AG08395 (cell line): ENCODE data around the gene LRRC74B.
A peak's percentile ranks its signal among the peaks of the same experiment; 100 is the strongest.
"Not testable (repeated sequence)": the region's sequence is repeated elsewhere in the genome, so short reads cannot be mapped to it uniquely, and the experiment has no call there.

ENCODE experiments used
- DNase-seq: peaks from one replicate; pipeline ENCODE4 v3.0.0; 2012; ENCODE audit warnings: mixed read lengths, low spot score

LRRC74B gene

DNA sequence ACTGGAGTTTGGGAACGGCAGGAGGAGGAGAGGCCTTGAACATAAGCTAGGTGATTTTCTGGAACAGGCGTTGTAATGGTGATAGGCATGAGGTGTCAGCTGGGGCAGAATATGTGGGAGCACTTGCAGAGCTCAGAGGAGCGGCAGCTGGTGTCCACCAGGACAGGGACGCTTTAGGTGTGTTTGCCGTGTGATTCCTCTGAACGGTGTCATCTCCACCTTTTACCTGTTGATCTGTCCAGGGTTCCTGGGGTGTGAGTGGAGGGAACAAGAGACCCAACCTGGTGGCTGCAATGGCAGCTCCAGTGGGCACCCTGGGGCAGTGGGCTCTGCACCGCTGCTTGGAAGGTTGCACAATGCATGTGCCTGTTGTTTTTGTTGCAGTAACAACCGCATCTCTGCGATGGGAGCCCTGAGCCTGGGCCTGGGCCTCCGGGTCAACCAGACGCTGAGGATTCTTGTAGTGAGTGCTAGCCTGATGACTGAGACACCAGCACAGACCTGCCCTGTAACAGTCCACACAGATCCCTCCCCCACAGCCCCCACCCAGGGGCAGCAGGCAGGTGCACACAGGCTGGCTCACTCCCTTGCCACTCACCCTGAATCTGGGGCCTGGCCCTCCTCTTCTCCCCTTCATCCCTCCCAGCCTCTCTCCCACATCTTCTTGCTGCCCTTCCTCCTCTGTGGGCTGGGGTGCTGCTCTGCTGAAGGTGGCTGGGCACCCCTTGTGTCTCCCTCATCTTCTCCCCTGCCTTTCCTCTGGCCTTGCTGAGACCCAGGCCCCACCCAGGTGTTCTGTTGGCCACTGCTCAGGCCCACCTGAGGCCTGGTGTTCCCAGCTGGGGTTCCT lies 9.2 kb downstream of the LRRC74B start:
- DNase-seq, result no peak

DNA sequence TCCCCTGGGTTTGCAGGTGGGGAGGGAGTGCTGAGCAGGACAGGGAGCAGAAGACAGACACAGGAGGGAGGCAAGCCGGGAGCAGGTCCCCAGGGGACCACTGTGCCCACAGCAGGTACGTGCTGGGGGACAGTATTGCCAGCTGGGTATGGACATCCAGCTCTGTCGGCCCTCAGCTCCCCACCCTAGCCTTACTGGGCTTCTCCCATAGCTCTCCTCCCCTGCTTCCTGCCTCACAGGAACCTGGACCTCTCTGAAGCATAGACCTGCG lies 9.8 kb downstream of the LRRC74B start:
- no peak for DNase-seq

DNA sequence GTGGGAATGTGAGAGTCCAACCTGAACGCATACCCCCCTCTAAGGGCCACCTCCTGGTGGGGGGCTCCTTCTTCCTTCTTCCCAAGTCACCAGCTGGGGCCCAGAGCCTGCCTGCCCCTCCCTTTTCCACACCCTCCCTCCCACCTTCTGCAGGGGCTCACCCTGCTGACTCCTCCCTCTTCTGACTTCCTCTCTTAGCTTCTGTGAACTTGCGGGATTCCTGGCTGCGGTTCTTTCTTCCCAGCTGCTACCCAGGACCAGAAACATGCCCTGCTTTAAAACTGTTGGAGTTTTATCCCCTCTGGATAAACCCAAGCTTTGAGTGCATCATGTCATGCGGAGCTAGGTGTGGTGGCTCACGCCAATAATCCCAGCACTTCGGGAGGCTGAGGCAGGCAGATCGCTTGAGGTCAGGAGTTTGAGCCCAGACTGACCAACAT lies 10.2 kb downstream of the LRRC74B start:
- no peak for DNase-seq

DNA sequence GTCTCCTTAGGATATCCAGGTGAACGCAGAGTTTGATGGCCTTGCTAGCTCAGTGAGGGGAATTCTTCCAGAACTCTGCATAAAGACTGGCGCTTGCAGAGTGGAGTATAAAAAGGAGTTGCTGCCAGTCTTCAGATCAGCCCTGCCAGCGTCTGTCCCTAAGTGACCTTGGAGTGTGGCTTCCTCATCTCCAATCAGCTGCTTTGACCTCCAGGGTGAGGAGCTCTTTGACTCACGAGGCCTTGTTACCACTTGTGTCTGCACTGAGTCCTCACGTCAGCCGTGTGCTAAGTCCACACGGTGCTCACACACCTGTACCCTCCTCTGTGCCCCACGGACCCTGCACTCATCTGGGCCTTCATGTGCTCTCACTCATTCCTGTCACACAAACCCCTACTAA lies 14.6 kb downstream of the LRRC74B start:
- DNase-seq, result not testable (repeated sequence)

DNA sequence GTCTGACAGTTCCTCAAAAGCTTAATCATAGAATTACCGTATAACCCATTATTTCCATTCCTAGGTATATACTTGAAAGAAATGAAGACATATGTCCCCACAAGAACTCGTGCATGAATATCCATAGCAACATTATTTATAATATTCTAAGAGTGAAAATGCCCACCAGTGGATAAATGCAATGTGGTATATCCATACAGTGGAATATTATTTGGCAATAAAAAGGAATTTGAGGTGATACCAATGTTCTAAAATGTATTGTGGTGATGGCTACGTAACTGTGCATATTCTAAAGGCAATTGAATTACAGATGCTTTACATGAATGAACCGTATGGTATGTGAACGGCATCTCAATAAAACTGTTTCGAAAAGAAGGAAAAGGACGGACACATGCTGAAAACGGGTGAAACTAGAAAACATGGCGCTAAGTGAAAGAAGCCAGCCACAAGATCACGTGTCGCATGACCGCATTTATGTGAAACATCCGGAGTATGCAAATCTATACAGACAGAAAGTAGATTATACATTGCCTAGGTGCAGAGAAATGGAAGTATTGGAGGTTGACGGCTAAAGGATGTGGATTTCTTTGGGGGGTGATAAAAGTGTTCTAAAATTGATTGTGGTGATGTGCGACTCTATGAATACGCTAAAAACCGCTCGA lies 16.0 kb downstream of the LRRC74B start:
- DNase-seq, result not testable (repeated sequence)

DNA sequence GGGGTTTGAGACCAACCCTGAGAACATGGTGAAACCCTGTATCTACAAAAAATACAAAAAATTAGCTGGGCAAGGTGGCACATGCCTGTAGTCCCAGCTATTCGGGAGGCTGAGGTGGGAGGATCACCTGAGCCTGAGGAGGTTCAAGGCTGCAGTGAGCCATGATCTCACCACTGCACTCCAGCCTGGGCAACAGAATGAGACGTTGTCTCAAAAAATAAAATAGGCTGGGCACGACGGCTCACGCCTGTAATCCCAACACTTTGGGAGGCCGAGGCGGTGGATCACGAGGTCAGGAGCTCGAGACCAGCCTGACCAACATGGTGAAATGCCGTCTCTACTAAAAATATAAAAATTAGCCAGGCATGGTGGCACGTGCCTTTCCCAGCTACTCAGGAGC lies 18.7 kb downstream of the LRRC74B start:
- DNase-seq, result not testable (repeated sequence)

DNA sequence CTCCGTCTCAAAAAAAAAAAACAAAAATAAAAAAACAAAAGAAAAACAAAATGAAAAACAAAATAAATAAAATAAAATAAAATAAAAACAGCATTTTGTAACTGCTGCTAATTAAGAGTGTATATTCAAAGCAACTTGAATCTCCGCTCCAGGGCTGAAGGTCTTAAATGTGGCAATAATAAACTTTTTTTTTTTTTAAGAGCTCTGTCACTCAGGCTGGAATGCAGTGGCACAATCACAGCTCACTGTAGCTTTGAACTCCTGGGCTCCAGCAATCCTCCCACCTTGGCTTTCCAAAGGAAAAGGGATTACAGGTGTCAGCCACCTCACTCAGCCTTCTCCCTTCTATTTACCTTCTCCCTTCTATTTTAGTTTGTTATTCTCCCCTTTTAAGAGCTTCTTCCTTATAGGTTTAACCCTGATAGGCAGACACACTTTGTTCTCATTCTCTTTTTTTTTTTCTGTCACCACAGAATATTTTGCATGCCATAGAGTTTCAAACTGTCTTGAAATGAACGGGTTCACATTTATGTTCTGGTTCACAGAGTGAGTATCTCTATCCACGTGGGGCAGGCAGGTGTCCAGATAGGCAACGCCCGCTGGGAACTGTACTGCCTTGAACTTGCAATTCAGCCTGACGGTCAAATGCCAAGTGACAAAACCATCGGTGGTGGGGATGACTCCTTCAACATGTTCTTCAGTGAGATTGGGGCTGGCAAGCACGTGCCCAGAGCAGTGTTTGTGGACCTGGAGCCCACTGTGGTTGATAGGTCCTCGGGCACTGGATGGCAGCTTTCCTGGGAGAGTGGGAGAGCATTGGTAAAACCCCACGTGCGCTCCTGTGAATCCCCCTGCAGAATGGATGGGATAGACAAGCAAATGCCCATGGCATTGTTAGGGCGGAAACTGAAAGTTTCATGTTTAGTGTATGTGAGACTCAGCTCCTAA lies 19.4 kb downstream of the LRRC74B start:
- no peak for DNase-seq

DNA sequence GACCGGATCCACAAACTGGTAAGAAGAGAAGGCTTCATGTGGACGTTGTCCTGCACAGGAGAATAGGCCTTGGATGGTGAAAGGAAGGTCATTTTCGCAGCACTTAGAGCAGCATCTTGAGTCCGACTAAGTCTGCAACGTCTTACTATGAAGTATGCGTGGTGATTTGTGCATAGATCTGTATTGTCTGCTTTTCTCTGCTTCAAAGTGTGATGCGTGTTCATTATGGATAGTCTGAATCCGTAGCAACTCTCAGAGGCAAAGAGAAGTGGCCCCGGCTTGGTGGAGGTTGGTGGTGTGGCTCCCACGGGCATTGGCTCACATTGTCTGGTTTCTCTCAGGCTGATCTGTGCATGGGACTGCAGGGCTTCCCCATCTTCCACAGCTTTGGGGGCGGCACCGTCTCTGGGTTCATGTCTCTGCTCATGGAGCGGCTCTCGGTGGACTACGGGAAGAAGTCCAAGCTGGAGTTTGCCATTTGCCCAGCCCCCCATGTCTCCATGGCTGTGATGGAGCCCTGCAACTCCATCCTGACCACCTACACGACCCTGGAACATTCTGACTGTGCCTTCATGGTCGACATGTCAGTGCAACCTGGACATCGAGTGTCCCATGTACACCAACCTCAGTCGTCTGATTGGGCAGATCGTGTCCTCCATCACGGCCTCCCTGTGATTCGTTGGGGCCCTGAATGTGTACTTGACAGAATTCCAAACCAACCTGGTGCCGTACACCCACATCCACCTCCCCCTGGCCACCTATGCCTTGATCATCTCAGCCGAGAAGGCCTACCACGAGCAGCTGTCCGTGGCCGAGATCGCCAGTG lies 21.5 kb downstream of the LRRC74B start:
- DNase-seq, result no peak

DNA sequence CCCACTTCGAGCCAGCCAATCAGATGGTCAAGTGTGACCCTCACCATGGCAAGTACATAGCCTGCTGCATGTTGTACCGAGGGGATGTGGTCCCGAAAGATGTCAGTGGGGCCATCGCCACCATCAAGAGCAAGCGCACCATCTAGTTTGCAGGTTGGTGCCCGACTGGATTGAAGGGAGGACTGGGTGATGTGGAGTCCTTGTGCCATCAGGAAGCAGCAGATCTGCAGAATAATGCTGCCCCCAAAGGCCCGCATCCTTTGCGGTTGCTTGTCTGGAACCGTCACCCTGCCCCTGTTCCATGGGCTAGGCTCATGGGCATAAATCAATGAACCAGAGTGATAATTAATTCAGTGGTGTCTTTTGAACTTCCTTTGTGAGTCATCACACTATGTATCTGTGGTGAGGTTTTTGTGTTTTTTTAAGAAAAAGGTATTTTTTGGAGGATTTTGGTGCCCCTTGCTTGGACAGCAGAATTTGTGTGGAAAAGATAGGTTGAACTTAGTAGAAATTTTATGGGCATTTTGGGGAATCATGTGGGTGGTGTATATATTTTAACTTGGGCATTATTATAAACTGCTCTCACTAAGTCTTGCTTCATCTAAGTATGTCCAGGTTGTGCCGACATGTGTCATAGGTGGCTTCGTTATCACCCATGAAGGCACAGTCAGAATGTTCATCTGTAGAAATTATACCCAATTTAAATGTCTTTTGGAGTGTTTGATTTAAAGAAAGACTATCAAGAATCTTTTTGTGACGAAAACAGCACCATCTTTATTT lies 22.3 kb downstream of the LRRC74B start:
- no peak for DNase-seq

DNA sequence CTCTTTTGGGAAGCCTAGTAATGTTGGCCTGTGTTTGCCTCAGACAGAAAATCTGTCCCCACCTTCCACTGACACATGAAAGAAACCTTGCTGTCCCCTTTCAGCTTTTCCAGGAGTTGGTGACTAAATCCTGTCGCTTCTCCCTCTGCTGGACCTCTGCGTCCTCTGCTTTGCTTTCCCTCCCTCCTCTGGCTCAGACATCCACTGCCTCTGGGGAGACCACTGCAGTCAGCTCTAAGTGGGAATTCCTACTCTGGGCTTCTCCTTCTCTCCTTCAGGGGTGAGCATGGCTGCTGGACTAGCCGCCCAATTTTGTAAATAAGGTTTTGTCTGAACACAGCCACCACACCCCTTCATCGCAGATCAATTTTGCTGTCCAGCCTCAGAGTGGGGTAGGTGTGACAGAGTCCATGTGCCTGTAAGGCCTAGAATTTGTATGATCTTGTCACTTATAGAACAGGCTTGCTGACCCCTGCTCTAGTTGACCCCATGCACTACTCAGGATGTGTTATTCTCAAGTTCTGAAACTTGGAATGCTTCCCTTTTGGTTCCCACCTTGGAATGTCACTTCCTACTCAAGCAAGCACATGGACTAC lies 23.0 kb downstream of the LRRC74B start:
- DNase-seq, result no peak

DNA sequence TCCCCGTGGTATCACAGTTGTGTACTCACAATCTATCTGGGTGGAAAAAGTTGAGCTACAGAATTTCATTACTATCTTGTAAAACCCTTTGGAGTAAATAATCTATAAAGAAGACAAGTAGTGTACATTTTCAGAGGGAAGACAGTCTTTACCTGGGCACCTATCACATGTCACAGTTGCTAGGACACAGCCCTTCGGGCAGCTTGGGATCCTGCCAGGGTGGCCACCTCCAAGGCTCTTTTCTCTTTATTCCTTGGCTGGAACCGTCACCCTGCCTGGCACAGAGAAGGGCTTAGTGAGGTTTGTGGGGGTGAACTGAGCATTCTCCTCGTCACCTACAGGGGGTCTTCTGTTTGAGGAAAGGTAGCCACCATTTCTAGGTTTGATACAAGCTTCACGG lies 23.6 kb downstream of the LRRC74B start:
- no peak for DNase-seq

DNA sequence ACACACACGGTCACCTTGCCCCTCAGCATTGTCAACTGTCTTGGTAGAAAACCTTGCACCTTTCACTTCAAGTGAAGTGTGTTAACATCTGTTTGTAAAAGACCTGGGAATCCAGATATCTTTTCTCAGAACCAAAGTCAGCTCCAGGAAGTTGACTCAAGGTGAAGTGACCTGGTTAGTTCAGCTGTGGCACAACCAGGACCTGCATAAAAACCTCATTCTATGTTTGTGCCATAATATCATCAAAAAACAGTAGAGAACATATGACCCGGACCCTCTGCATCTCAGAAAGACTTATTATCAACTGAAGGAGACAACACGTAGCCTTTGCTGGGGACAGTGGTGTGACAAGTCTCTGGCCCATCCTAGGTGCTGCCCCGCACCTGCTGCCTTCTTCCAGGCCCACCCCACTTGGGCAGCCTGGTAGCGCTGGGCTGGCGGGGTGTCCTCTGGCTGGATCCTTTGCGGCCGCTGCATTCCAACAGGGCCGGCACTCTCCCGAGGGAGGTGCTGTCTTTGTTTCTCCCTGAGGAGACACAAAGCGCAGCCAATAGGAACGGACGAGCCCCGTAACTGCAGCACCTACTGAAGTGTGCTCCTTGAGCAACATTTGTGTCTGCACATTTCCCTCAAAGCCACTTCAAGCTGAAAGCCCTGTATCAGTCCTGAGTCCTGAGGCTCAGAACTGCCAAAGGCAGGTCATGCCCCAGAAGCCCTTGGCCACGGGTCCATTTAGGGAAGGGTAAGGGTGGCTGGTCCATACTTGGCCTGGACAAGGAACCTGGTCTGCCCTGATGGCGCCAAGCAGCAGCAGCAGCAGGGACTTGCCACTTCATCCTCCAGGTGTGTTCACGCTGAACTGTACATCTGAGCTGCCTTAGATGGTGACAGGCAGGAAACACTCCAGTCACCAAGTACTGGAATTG lies 25.2 kb downstream of the LRRC74B start:
- no peak for DNase-seq

DNA sequence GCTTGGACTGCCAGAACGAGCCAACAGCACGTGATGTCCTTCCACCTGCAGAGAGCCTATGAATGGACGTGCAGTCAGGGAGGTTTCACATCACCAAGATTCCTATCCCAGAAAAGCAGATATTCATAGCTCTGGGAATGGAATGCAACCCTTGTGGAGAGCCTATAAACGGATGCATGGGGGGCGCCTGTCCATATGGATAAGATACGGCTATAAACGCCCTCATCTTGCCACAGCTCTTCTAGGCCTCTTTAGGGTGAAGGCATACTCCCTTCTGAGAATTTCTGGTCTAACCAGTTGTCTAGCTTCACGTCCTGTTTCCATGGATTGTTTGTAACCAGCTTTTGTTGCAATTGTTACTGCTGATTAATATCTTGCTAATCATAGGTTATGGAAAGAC lies 26.1 kb downstream of the LRRC74B start:
- not testable (repeated sequence) for DNase-seq

DNA sequence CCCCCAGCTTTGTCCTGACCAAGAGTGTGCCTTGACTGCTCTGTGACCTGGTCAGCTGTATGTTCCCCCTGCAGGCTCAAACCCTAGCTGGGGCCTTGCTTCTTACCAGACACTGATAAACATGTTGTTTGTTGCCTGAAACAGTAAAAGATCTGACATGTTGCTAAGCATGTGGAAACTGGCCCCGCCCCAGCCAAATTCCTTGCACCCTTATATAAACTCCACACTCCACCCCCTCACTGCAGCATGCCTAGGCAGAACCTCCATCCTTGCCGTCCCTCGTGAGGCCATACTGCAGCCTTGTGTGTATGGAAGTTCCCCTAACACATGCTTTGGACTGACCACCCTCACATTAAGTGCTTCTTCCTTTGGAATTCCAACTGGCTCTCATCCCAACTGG lies 27.3 kb downstream of the LRRC74B start:
- no peak for DNase-seq

DNA sequence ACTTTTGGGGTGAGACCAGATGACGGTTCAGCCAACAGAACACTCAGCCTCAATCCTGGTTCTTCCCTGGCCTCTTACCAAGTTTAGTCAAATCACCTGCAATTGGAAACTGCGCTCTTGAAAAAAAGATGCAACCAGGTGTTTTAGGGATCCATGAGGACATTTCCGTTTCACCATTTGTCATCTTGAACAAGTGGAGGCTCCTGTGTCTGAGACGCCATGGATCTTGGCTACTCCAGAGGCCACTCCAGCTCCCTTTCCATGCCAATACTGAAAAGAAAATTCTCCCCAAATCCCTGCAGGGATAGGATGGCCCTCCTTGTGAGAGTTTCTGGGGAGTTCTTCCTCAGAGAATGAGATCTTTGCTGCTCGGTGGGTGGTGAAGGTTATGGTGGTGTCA lies 27.7 kb downstream of the LRRC74B start:
- no peak for DNase-seq

DNA sequence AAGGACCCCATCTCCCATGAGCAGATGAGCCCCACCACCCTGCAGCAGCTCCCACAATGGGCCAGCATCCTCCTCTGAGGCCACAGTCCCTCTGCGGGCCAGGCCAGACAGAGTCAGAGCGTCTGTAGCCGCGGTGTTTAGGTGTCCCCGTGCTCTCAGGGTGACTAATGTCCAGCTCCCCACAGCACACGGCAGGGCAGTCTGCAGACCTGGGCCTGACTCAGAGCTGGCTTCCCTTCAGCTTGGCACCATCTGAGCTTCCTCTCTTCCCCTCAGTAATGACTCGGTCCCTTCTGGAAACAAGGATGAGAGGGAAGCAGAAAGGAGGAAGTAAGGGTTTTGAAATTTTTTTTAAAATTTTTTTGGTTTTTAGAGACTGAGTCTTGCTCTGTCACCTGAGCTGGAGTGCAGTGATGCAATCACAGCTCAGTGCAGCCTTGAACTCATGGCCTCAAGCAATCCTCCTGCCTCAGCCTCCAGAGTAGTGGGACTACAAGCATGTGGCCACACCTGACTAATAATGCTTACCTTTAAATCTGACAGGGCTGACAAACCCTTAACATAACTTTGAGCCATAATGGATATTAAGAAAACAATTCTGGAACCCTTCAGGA lies 28.5 kb downstream of the LRRC74B start:
- DNase-seq, result peak; percentile 96

DNA sequence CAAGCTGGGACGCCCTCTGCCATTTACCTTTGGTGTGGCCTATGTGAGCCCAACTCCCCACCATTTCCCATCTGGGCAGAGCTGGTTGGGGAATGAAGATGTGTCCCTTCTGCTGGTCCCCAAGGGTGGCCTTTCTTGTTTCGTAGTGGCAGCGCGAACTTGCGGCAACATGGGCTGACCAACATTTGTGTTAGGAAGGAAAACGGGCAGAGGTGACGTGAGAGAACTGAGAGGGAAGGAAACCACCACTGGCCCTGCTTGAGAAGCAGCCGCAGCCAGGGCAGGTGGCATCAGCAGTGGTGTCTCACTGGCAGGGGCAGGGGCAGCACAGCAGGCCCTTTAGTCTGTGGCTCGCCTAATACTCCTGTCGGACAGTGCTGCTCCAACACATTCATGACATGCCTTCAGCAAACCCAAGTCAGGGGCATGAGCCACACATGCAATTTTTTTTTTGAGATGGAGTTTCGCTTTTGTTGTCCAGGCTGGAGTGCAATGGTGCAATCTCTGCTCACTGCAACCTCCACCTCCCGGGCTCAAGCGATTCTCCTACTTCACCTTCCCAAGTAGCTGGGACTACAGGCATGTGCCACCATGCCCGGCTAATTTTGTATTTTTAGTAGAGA lies 29.9 kb downstream of the LRRC74B start:
- DNase-seq, result no peak

DNA sequence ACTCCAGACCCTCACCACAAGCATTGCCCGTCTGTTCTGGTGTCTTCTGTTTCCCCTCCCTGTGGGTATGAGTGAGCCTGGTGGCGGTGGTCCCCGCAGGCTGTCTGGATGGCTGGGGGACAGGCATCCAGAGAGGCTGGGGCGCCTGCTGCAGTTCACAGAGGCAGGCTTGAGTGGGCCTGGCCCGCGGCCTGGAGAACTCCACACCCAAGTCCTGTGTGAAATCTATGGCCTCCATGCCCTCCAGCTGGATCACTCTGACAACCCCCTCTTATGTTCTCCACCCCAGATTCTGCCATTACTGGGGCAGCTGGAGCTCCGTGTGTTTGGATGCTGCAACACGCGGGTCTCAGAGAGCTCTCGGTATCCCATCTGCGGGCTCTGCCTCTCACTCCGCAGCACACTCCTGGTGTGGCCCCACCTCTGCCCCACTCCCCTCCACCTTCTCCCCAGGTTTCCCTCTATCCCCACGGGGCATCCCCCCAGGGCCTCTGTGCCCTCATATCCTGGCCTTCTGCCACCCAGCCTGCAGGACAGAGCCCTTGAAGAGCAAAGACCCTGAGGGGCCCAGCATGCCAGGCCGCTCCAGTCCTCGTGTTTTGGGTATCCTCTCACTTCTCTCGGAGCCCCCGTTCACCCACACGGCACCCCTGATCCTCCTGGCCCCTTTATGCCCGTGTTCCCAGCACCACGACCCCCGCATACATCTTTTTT lies 31.3 kb downstream of the LRRC74B start:
- no peak for DNase-seq
